ENCODE data around the gene ZNHIT1. TPM values are rescaled to one million over a fixed set of nuclear protein-coding genes. Genes with fewer than 3 reads are reported as not detected.

The ZNHIT1 gene
- total and polyA plus RNA-seq, 2 of the 8 experiments (the other 6 are each of a cell fraction or from before 2014, with no cell fraction given) = 38.2 to 61.7 TPM

DNA sequence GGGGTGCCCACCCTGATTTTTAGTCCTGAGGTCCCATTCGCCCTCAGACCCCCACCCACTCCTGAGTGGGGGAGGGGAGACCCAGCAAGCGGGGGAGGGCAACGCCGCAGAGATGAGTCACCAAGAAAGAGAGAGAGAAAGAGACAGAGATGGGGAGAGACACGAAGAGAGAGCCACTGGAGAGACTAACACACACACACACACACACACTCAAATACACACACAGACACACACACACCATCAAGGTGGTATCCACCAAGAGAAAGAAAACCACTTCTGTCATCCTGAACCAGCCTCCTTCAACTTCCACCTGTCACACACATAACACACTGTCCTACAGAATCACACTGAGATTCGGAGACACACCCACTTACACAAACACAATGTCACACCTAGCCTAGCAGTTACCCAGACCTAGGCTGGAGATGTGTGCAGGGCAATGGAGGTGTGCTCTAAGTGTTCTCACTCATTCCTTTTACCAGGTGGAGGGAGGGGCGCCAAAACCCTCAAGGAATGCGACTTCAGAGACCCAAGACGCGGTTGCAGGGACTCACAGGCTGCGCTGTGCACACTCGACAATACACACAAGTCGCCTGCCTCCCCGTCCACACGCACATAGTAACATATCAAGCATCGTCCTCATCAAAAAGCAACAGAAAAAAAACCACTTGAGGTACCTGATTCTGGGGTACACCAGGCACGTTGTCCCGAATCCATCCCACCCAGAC, 48.7 kb upstream of the ZNHIT1 start:
- Histone ChIP-seq H3K27me3 (replicated peaks in 1 of 4; ENCODE audit: control insufficient read depth in 3 of 4, extremely low read depth in 1 of 4, insufficient read depth in 3 of 4, low read length in 3 of 4) (peaks cover 55 to 93% (median 82%) of the 10 kb centered on the region in 4 experiments), H4K5ac (ENCODE audit: insufficient read length, low read depth, low read length) (no peak overlapping the region), H3K23ac (ENCODE audit: insufficient read length) (no peak overlapping the region), H3K56ac (replicated peaks; ENCODE audit: insufficient read length, low read depth, low read length) (no peak overlapping the region), H3K18ac (ENCODE audit: extremely low read depth, low read length) (peak overlapping the region; percentile 49), H2BK12ac (ENCODE audit: low read depth, low read length) (peak overlapping the region; percentile 99), H3K23me2 (ENCODE audit: low read depth, low read length) (peaks cover 39% of the 10 kb centered on the region), H2BK20ac (ENCODE audit: low read length) (peak overlapping the region; percentile 44; the same call in 1 of the 2 replicates), H3K79me2 (ENCODE audit: control insufficient read depth in 1 of 2, insufficient read depth in 2 of 2, low read length in 2 of 2) (no peaks in the 10 kb centered on the region), H3K4me3 (ENCODE audit: extremely low read depth in 1 of 4, insufficient read depth in 2 of 4, low read depth in 3 of 4, low read length in 4 of 4) (peak overlapping the region in 3 of 4 experiments; percentile 30 to 63 (median 44); a peak in 6 of 8 replicates), H4K20me1 (replicated peaks in 1 of 2; ENCODE audit: control insufficient read depth in 1 of 2, insufficient read depth in 2 of 2, low read length in 2 of 2) (peaks cover 7 to 16% of the 10 kb centered on the region in 2 experiments), H3K9me3 (ENCODE audit: insufficient read depth in 2 of 2, low read depth in 1 of 2, low read length in 1 of 2) (no peaks in the 10 kb centered on the region), H2BK120ac (replicated peaks; ENCODE audit: low read depth, low read length) (no peak overlapping the region), H3K4me2 (ENCODE audit: insufficient read depth in 1 of 2, low read depth in 2 of 2, low read length in 2 of 2) (peak overlapping the region; percentile 44 to 90), H2BK15ac (ENCODE audit: low read length) (peak overlapping the region; percentile 46; the same call in 1 of the 2 replicates), H2AK5ac (ENCODE audit: low read depth, low read length) (0 out of 2 replicates have a peak overlapping the region, but pooled peaks have one; percentile 79), H3K79me1 (ENCODE audit: low read depth, low read length) (no peaks in the 10 kb centered on the region), H4K8ac (ENCODE audit: extremely low read depth, insufficient read depth, low read length) (no peak overlapping the region), H4K91ac (replicated peaks; ENCODE audit: insufficient read length, low read length) (no peak overlapping the region), H3K36me3 (ENCODE audit: control insufficient read depth in 2 of 4, insufficient read depth in 4 of 4, low read length in 3 of 4) (no peaks in the 10 kb centered on the region), H3K14ac (ENCODE audit: insufficient read length) (no peak overlapping the region), H3K27ac (ENCODE audit: low read depth, low read length) (no peak overlapping the region), H3K4me1 (replicated peaks in 1 of 4; ENCODE audit: control insufficient read depth in 3 of 4, insufficient read depth in 4 of 4, low read length in 3 of 4) (peaks cover 11 to 82% (median 54%) of the 10 kb centered on the region in 4 experiments), H2AFZ (ENCODE audit: low read length) (peak overlapping the region; percentile 36; the same call in 1 of the 2 replicates), H2BK5ac (ENCODE audit: low read depth, low read length) (peak overlapping the region; percentile 41; the same call in 1 of the 2 replicates), H3K4ac (replicated peaks; ENCODE audit: insufficient read length, low read depth, low read length) (no peak overlapping the region), H3K9ac (replicated peaks in 1 of 4; ENCODE audit: extremely low read depth in 1 of 4, low read depth in 3 of 4, low read length in 3 of 4) (no peak overlapping the region)
- DNase-seq (ENCODE audit: low read depth in 1 of 2, low spot score in 2 of 2) (peak in 1 of 2 experiments; percentile 53), FAIRE-seq (no peak)
- POLR2A ChIA-PET (ENCODE audit: partially characterized antibody) = interaction anchor here (0.9 to 2.6 kb wide), 4 partner anchors 11 to 70 kb away, joined by 3 to 20 read pairs (median 4); no protein-coding TSS in a partner anchor
- 0% methylated on average over 14 of the region's 18 CpGs; no CpG with 5 or more reads in 1 of the 2 experiments for WGBS, 2 experiments (ENCODE audit: extremely low coverage in 1 of 2, insufficient coverage in 1 of 2, insufficient read length in 1 of 2, insufficient replicate concordance in 2 of 2, low coverage in 1 of 2, low lambda C conversion rate in 2 of 2, missing lambda C conversion rate in 1 of 2)
- CTCF ChIA-PET (ENCODE audit: partially characterized antibody) = interaction anchor here (0.7 to 5.7 kb wide), 15 partner anchors 8 to 31 kb away, joined by 3 to 46 read pairs (median 6); partner anchors contain the start of gene NAT16
- TF ChIP-seq TCF12 (IDR thresholded peaks at IDR 0.05; ENCODE audit: low read depth, low read length) (no peak), NRF1 (IDR thresholded peaks at IDR 0.05; ENCODE audit: low read depth, low read length) (no peak), ASH2L (IDR thresholded peaks at IDR 0.05; ENCODE audit: low read length) (peak; percentile 45), BCL11A (IDR thresholded peaks at IDR 0.05; ENCODE audit: low read depth in 2 of 2, low read length in 2 of 2) (no peak)
